Measurements from ENCODE around the gene CSNK1G1.
"Not testable (repeated sequence)": the region's sequence is repeated elsewhere in the genome, so short reads cannot be mapped to it uniquely, and the experiment has no call there.

The CSNK1G1 gene

DNA sequence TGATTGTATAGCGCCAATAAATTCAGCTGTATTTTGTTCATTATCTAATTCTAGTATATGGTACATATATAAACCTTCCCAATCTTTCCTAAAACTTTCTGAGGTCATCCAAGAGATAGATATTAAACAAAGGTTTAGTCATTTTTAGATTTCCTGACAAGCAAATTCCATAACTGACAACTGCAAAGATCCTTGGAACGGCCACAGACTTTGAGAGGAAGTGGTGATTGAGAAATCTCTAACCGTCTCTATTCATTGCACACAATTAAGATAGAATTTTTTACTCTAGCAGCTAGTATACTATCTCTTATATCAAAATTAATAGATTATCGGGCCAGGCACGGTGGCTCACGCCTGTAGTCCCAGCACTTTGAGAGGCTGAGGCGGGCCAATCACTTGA lies 4.7 kb downstream of the CSNK1G1 start:
- DNase-seq (ENCODE audit: low read depth in 2 of 2, low spot score in 1 of 2): no peak

DNA sequence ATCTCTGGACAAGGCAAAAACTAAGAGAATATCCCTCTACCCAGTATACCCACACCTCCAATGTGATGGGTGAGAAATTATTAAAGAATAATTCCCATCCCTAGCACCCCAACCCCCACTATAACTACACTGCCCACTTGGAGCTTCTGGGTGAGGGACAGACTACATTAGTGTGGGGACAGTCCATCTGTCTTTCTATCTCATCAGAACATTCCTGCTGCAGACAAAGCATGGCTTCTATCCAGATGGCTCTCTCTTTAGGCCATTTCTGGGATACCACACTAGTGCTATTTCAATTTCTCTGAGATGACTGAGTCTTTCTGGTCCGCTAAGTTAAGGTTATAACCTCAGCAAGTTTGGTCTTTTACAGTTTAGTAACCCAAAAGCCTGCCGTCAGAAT lies 6.6 kb downstream of the CSNK1G1 start:
- DNase-seq (ENCODE audit: low read depth in 2 of 2, low spot score in 1 of 2): no peak

GRCh38 chr15:64348455-64348854 lies 7.5 kb downstream of the CSNK1G1 start:
- no peak for DNase-seq (ENCODE audit: low read depth in 2 of 2, low spot score in 1 of 2)

- DNase-seq (ENCODE audit: low read depth in 2 of 2, low spot score in 1 of 2): not testable (repeated sequence)
Measured at GRCh38 chr15:64346242-64346641, 9.7 kb downstream of the CSNK1G1 start.

DNA sequence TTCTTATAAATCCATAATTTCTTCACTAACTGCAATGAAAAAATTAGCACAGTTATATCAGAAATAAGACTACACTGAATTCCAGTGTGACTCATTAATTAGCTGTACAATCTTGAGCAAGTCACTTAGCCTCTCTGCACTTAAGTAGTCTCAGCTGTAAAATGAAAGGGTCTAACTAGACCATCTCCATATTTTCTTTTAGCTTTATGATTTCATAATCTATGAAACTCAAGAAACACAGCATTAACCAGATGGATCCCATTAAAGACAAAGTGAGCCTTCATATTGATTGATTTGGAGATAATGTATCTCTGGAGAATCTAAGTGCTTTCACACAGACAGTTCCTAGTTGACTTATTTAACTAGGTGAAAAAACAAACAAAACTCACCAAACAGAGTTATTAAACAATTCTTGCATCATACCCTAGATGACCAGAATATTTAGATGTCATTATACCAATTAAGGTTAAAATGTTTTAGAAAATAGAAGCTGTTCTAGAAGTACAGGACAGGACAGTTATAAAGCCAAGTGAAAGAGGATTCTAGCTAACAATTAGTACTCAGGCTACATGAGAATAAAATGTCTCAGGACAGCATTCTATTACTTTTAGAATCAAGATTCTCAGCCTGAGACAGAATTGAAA lies 11.2 kb downstream of the CSNK1G1 start:
- DNase-seq (ENCODE audit: low read depth in 2 of 2, low spot score in 1 of 2): no peak

- no peak for DNase-seq (ENCODE audit: low read depth in 2 of 2, low spot score in 1 of 2)
Measured at GRCh38 chr15:64343841-64344240, 12.1 kb downstream of the CSNK1G1 start.

GRCh38 chr15:64343222-64343621 lies 12.8 kb downstream of the CSNK1G1 start:
- DNase-seq (ENCODE audit: low read depth in 2 of 2, low spot score in 1 of 2): no peak

DNA sequence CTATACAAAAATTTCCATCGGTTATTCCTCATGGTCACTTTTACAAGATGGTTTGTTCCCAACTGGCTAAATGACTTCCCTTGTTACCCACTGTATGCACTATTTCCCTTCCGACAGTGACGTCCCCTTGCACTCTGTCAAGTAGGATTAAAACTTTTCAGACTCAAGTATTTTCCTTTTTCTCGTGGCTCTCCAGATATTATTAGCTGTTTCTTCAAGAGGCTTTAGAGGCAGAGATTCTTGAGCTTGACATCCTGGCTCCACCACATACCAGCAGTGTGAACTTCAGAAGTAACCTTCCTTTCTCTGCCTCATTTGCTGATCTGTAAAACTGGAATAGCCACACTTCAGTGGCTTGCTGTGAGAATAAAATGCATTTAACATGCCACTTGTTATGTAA lies 14.0 kb downstream of the CSNK1G1 start:
- no peak for DNase-seq (ENCODE audit: low read depth in 2 of 2, low spot score in 1 of 2)

DNA sequence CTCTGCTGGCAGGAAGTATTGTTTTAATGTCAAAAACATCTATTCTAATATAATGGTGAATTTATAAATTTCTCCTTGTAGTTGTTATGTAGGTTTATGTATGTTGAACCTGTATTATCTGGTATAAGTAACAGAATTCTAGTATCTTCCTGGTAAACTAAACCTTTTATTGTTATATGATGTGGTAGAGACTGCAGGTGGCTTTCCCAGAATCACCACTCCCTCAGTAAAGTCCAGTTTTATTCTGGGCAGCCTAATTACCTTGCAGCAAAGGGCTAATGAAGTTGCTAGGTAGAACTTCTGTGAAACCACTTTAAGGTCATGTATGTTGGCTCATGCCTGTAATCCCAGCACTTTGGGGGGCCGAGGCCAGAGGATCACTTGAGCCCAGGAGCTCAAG lies 15.6 kb downstream of the CSNK1G1 start:
- DNase-seq (ENCODE audit: low read depth in 2 of 2, low spot score in 1 of 2): no peak

DNA sequence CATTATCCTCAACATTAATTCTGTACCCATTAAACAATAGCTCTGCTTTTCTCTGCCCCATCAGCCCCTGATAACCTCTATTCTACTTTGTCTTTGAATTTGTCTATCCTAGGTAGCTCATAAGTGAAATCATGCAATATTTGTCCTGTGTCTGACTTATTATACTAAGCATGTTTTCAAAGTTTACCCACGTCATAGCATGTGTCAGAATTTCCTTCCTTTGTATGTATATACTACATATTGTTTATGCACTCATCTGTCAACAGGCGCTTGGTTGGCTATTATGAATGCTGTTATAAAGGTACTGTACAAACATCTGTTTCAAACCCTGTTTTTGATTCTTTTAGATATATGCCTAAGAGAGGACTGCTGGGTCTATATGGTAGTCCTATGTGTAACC lies 18.2 kb downstream of the CSNK1G1 start:
- no peak for DNase-seq (ENCODE audit: low read depth in 2 of 2, low spot score in 1 of 2)

GRCh38 chr15:64333986-64334929 lies 21.7 kb downstream of the CSNK1G1 start:
- DNase-seq (ENCODE audit: low read depth in 2 of 2, low spot score in 1 of 2): no peak

DNA sequence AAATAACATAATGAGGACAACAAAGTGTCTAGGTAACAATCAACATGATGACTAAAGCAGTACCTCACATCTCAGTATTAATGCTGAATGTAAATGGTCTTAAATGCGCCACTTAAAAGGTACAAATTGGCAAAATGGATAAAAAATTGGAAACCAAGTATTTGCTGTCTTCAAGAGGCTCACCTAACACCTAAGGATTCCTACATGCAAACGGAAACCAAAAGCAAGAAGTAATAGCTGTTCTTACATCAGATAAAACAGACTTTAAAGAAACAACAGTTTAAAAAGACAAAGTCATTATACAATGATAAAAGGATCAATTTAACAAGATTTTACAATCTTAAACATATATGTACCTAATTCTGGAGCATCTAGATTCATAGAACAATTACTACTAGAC lies 22.5 kb downstream of the CSNK1G1 start:
- DNase-seq (ENCODE audit: low read depth in 2 of 2, low spot score in 1 of 2): no peak

DNA sequence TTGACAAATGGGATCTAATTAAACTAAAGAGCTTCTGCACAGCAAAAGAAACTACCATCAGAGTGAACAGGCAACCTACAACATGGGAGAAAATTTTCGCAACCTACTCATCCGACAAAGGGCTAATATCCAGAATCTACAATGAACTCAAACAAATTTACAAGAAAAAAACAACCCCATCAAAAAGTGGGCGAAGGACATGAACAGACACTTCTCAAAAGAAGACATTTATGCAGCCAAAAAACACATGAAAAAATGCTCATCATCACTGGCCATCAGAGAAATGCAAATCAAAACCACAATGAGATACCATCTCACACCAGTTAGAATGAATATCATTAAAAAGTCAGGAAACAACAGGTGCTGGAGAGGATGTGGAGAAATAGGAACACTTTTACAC lies 24.3 kb downstream of the CSNK1G1 start:
- not testable (repeated sequence) for DNase-seq (ENCODE audit: low read depth in 2 of 2, low spot score in 1 of 2)

DNA sequence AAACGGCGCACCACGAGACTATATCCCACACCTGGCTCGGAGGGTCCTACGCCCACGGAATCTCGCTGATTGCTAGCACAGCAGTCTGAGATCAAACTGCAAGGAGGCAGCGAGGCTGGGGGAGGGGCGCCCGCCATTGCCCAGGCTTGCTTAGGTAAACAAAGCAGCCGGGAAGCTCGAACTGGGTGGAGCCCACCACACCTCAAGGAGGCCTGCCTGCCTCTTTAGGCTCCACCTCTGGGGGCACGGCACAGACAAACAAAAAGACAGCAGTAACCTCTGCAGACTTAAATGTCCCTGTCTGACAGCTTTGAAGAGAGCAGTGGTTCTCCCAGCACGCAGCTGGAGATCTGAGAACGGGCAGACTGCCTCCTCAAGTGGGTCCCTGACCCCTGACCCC lies 29.0 kb downstream of the CSNK1G1 start:
- DNase-seq (ENCODE audit: low read depth in 2 of 2, low spot score in 1 of 2): not testable (repeated sequence)

DNA sequence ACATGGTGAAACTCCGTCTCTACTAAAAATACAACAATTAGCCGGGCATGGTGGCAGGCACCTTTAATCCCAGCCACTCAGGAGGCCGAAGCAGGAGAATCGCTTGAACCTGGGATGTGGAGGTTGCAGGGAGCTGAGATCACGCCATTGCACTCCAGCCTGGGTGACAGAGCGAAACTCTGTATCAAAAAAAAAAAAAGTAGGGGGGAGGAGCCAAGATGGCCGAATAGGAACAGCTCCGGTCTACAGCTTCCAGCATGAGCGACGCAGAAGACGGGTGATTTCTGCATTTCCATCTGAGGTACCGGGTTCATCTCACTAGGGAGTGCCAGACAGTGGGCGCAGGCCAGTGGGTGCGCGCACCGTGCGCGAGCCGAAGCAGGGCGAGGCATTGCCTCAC lies 29.5 kb downstream of the CSNK1G1 start:
- DNase-seq (ENCODE audit: low read depth in 2 of 2, low spot score in 1 of 2): not testable (repeated sequence)

GRCh38 chr15:64324165-64324877 lies 31.7 kb downstream of the CSNK1G1 start:
- DNase-seq (ENCODE audit: low read depth in 2 of 2, low spot score in 1 of 2): no peak

GRCh38 chr15:64315216-64315615 lies 40.8 kb downstream of the CSNK1G1 start:
- no peak for DNase-seq (ENCODE audit: low read depth in 2 of 2, low spot score in 1 of 2)

DNA sequence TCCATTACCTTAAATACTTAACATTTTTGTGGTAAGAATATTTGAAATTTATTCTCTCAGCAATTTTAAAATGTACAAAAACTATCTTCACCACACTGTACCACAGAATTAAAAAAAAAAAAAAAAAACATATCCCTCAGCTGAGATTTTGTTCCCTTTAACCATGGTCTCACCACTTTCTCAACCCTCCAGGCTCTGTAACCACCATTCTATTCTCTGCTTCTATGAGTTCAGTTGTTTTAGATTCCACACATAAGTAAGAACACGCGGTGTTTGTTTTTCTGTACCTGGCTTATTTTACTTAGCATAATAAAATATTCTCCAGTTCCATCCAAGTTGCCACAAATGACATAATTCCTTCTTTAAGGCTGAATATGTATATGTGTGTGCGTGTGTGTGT lies 41.5 kb downstream of the CSNK1G1 start:
- no peak for DNase-seq (ENCODE audit: low read depth in 2 of 2, low spot score in 1 of 2)

GRCh38 chr15:64311566-64311965 lies 44.4 kb downstream of the CSNK1G1 start:
- DNase-seq (ENCODE audit: low read depth in 2 of 2, low spot score in 1 of 2): no peak

- no peak for DNase-seq (ENCODE audit: low read depth in 2 of 2, low spot score in 1 of 2)
Measured at GRCh38 chr15:64310036-64310435, 45.9 kb downstream of the CSNK1G1 start.

GRCh38 chr15:64305261-64305660 lies 50.7 kb downstream of the CSNK1G1 start:
- DNase-seq (ENCODE audit: low read depth in 2 of 2, low spot score in 1 of 2): no peak

- no peak for DNase-seq (ENCODE audit: low read depth in 2 of 2, low spot score in 1 of 2)
Measured at GRCh38 chr15:64289550-64289949, 66.4 kb downstream of the CSNK1G1 start.
